GM23338 (cell line): ENCODE results near the gene GUCY1A2. TPM values are rescaled to one million over a fixed set of nuclear protein-coding genes. Genes with fewer than 3 reads are reported as not detected.

Source experiments
- ATAC-seq: fragments of 200-7000 bp; cut with Tn5 transposase; 3 replicates; pipeline ENCODE4 v1.9.1; 2020
- DNase-seq: peaks from one replicate; pipeline ENCODE4 v3.0.0-alpha.2; 2015; ENCODE audit warnings: low spot score
- H2AFZ ChIP-seq: fragments of 200-600 bp; sonication (generic); 2 replicates; pipeline ENCODE4 v1.8.0; 2016; ENCODE audit warnings: antibody characterized with exemption, mild to moderate bottlenecking, moderate library complexity
- H3F3A ChIP-seq: fragments of 200-600 bp; sonication (generic); replicated peaks from 2 replicates; pipeline ENCODE4 v1.8.0; 2017; ENCODE audit warnings: antibody characterized with exemption, mixed run types, low read depth
- H3K27ac ChIP-seq: fragments of 200-600 bp; sonication (generic); 2 replicates; pipeline ENCODE4 v1.6.1; 2016; ENCODE audit warnings: low read depth
- H3K27me3 ChIP-seq: fragments of 200-600 bp; sonication (generic); 2 replicates; pipeline ENCODE4 v1.8.0; 2016; ENCODE audit warnings: mild to moderate bottlenecking, mixed run types, moderate library complexity; ENCODE audit not compliant: insufficient read depth
- H3K36me3 ChIP-seq: fragments of 200-600 bp; sonication (generic); 2 replicates; pipeline ENCODE4 v1.8.0; 2016; ENCODE audit warnings: mild to moderate bottlenecking; ENCODE audit not compliant: insufficient read depth
- H3K4me1 ChIP-seq: fragments of 200-600 bp; sonication (generic); 2 replicates; pipeline ENCODE4 v1.8.0; 2016; ENCODE audit warnings: mild to moderate bottlenecking, moderate library complexity; ENCODE audit not compliant: insufficient read depth
- H3K4me2 ChIP-seq: fragments of 200-600 bp; sonication (generic); 2 replicates; pipeline ENCODE4 v1.7.1; 2017; ENCODE audit warnings: mixed run types
- H3K4me3 ChIP-seq: fragments of 200-600 bp; sonication (generic); 2 replicates; pipeline ENCODE4 v1.6.1; 2016; ENCODE audit warnings: mixed run types
- H3K79me2 ChIP-seq: fragments of 200-600 bp; sonication (generic); replicated peaks from 2 replicates; pipeline ENCODE4 v1.8.0; 2017; ENCODE audit warnings: mild to moderate bottlenecking; ENCODE audit not compliant: insufficient read depth
- H3K9me2 ChIP-seq: fragments of 200-600 bp; sonication (generic); 2 replicates; pipeline ENCODE4 v1.8.0; 2017; ENCODE audit not compliant: insufficient read depth
- H4K20me1 ChIP-seq: fragments of 200-600 bp; sonication (generic); replicated peaks from 2 replicates; pipeline ENCODE4 v1.8.0; 2017; ENCODE audit warnings: mild to moderate bottlenecking; ENCODE audit not compliant: insufficient read depth
- H3K27ac Mint-ChIP-seq: 2 replicates; pipeline ENCODE4 v1.8.0; 2020; ENCODE audit warnings: inconsistent platforms, mild to moderate bottlenecking, moderate library complexity, mixed read lengths
- H3K27me3 Mint-ChIP-seq: 3 replicates; pipeline ENCODE4 v1.8.0; 2022; ENCODE audit warnings: low read depth, mild to moderate bottlenecking, moderate library complexity, mixed read lengths, inconsistent platforms; ENCODE audit not compliant: insufficient read depth, poor library complexity
- H3K36me3 Mint-ChIP-seq: 3 replicates; pipeline ENCODE4 v1.8.0; 2021; ENCODE audit warnings: low read depth, mild to moderate bottlenecking, inconsistent platforms, moderate library complexity, mixed read lengths
- H3K4me1 Mint-ChIP-seq: 3 replicates; pipeline ENCODE4 v1.8.0; 2020; ENCODE audit warnings: mild to moderate bottlenecking, inconsistent platforms, mixed read lengths
- H3K4me3 Mint-ChIP-seq: 3 replicates; pipeline ENCODE4 v1.8.0; 2021; ENCODE audit warnings: moderate library complexity, mild to moderate bottlenecking, inconsistent platforms, mixed read lengths
- H3K9me3 Mint-ChIP-seq: 3 replicates; pipeline ENCODE4 v1.8.0; 2020; ENCODE audit warnings: moderate library complexity, mild to moderate bottlenecking, inconsistent platforms, mixed read lengths
- CREB1 ChIP-seq: fragments of 250-450 bp; sonication (Bioruptor Pico); IDR thresholded peaks from 2 replicates; pipeline ENCODE4 v1.5.0; 2020; ENCODE audit warnings: low read depth, mild to moderate bottlenecking, moderate library complexity
- CTCF ChIP-seq, 2 experiments: fragments of 200-600 bp in 1 of 2; sonication (generic) in 1 of 2; conservative IDR thresholded peaks; 2 replicates each; pipeline versions ENCODE4 v1.5.1 to v1.6.1; 2016 to 2017; ENCODE audit warnings: antibody characterized with exemption in 2 of 2, low read depth in 2 of 2, mild to moderate bottlenecking in 2 of 2, moderate library complexity in 1 of 2
- ETS1 ChIP-seq: IDR thresholded peaks from 2 replicates; pipeline ENCODE4 v1.6.1; 2016; ENCODE audit warnings: antibody characterized with exemption
- EZH2 ChIP-seq: fragments of 200-600 bp; sonication (generic); IDR thresholded peaks from one replicate; pipeline ENCODE4 v1.8.0; 2017; ENCODE audit warnings: antibody characterized with exemption, mild to moderate bottlenecking, low read depth; ENCODE audit not compliant: unreplicated experiment
- EZH2phosphoT487 ChIP-seq: fragments of 200-600 bp; sonication (generic); IDR thresholded peaks from one replicate; pipeline ENCODE4 v1.8.1; 2018; ENCODE audit warnings: antibody characterized with exemption; ENCODE audit not compliant: unreplicated experiment
- JUNB ChIP-seq: IDR thresholded peaks from one replicate; pipeline ENCODE4 v1.6.1; 2016; ENCODE audit warnings: antibody characterized with exemption; ENCODE audit not compliant: unreplicated experiment
- NANOG ChIP-seq: IDR thresholded peaks from 2 replicates; pipeline ENCODE4 v1.6.1; 2016; ENCODE audit warnings: antibody characterized with exemption, borderline replicate concordance
- POLR2AphosphoS5 ChIP-seq: IDR thresholded peaks from 2 replicates; pipeline ENCODE4 v1.6.1; 2016; ENCODE audit warnings: antibody characterized with exemption, low read depth
- REST ChIP-seq: IDR thresholded peaks from one replicate; pipeline ENCODE4 v1.6.1; 2018; ENCODE audit warnings: antibody characterized with exemption; ENCODE audit not compliant: unreplicated experiment
- STAT1 ChIP-seq: IDR thresholded peaks from one replicate; pipeline ENCODE4 v1.6.1; 2016; ENCODE audit warnings: antibody characterized with exemption; ENCODE audit not compliant: unreplicated experiment
- ZNF114 ChIP-seq: fragments of 250-450 bp; sonication (Bioruptor Pico); IDR thresholded peaks from 2 replicates; pipeline ENCODE4 v1.5.0; 2020; ENCODE audit warnings: mild to moderate bottlenecking, moderate library complexity
- ZNF331 ChIP-seq: fragments of 250-450 bp; sonication (Bioruptor Pico); IDR thresholded peaks from 2 replicates; pipeline ENCODE4 v1.5.0; 2020; ENCODE audit warnings: low read depth, mild to moderate bottlenecking, moderate library complexity
- ZNF462 ChIP-seq: fragments of 250-450 bp; sonication (Bioruptor Pico); IDR thresholded peaks from 2 replicates; pipeline ENCODE4 v1.5.0; 2020; ENCODE audit warnings: mild to moderate bottlenecking, moderate library complexity
- polyA plus RNA-seq: library from polyadenylated mRNA; unstranded; fragments of >200 nt; fragmentation: Nextera tagmentation; extraction: Ambion mirVana; gene quantifications from 2 replicates; pipeline ENCODE4 v1.2.1, GENCODE V29; 2016
- total RNA-seq: library from RNA; depleted of rRNA; stranded (reverse); fragments of >200 nt; shearing (Covaris generic); gene quantifications from 2 replicates; pipeline ENCODE4 v1.2.3, GENCODE V29; 2014

Gene GUCY1A2
- total and polyA plus RNA-seq, 2 experiments from 2014 or later, result 0.36 to 1.4 TPM

- Histone ChIP-seq H3K27ac (no peak overlapping the region), H2AFZ (no peak overlapping the region), H3K9me2 (0 out of 2 replicates have a peak, but pooled peaks cover 4% of the 10 kb centered on the region), H3K4me3 (no peak overlapping the region), H3K79me2 (no peaks in the 10 kb centered on the region), H3K36me3 (no peaks in the 10 kb centered on the region), H3K27me3 (no peaks in the 10 kb centered on the region), H3K4me2 (no peak overlapping the region), H4K20me1 (no peaks in the 10 kb centered on the region), H3F3A (no peaks in the 10 kb centered on the region), H3K4me1 (peaks cover 6% of the 10 kb centered on the region; the same call in 1 of the 2 replicates)
- H3K27ac Mint-ChIP-seq, result no peak overlapping the region
- ATAC-seq (no peak), DNase-seq (no peak)
- no peak for TF ChIP-seq NANOG
- no peak for TF ChIP-seq ETS1
- no peak for TF ChIP-seq EZH2phosphoT487
- TF ChIP-seq ZNF114 (CRISPR knock-in tag), result no peak
- no peak for TF ChIP-seq ZNF331 (CRISPR knock-in tag)
- no peak for TF ChIP-seq CREB1 (CRISPR knock-in tag)
- TF ChIP-seq REST, result no peak
- no peak for TF ChIP-seq ZNF462 (CRISPR knock-in tag)
- no peak for TF ChIP-seq POLR2AphosphoS5
- TF ChIP-seq EZH2, result no peak
- TF ChIP-seq JUNB, result no peak
- no peak for TF ChIP-seq CTCF (conservative IDR thresholded peaks at IDR 0.05; ENCODE audit: low read depth in 2 of 2)
- no peak for TF ChIP-seq STAT1
- H3K4me1 Mint-ChIP-seq, result peaks cover 16% of the 10 kb centered on the region
- H3K9me3 Mint-ChIP-seq, result no peaks in the 10 kb centered on the region
- no peaks in the 10 kb centered on the region for H3K27me3 Mint-ChIP-seq
- H3K36me3 Mint-ChIP-seq, result no peaks in the 10 kb centered on the region
- no peak overlapping the region for H3K4me3 Mint-ChIP-seq
These were observed 79.1 kb downstream of the GUCY1A2 start for GRCh38 chr11:106939157-106939556.
